HG03558 (cell line): Measurements from ENCODE around the gene SELENOM.
"Not testable (repeated sequence)": the region's sequence is repeated elsewhere in the genome, so short reads cannot be mapped to it uniquely, and the experiment has no call there.

Source experiments
- ATAC-seq: cut with Tn5 transposase; IDR thresholded peaks from one replicate; pipeline ENCODE4 v1.9.1; 2021; ENCODE audit warnings: moderate number of reproducible peaks; ENCODE audit not compliant: unreplicated experiment; ENCODE audit errors: extremely low read depth

The SELENOM gene

GRCh38 chr22:31107894-31108218, 488 bp upstream of the SELENOM start:
- no peak for ATAC-seq

GRCh38 chr22:31106731-31107177, 614 bp downstream of the SELENOM start:
- ATAC-seq = no peak

- ATAC-seq = no peak
Measured at GRCh38 chr22:31106001-31106571, 1.3 kb downstream of the SELENOM start.

GRCh38 chr22:31105282-31105929, 2.0 kb downstream of the SELENOM start:
- no peak for ATAC-seq

GRCh38 chr22:31104869-31105268, 2.5 kb downstream of the SELENOM start:
- ATAC-seq = no peak

- ATAC-seq = no peak
Measured at GRCh38 chr22:31103899-31104694, 3.3 kb downstream of the SELENOM start.

- ATAC-seq = no peak
Measured at GRCh38 chr22:31103111-31103510, 4.3 kb downstream of the SELENOM start.

- ATAC-seq = no peak
Measured at GRCh38 chr22:31102441-31103081, 4.8 kb downstream of the SELENOM start.

GRCh38 chr22:31100762-31101525, 6.4 kb downstream of the SELENOM start:
- ATAC-seq = no peak

- no peak for ATAC-seq
Measured at GRCh38 chr22:31099841-31100761, 7.3 kb downstream of the SELENOM start.

- no peak for ATAC-seq
Measured at GRCh38 chr22:31099386-31099785, 8.0 kb downstream of the SELENOM start.

GRCh38 chr22:31098632-31099110, 8.7 kb downstream of the SELENOM start:
- no peak for ATAC-seq

GRCh38 chr22:31097941-31098631, 9.3 kb downstream of the SELENOM start:
- no peak for ATAC-seq

- not testable (repeated sequence) for ATAC-seq
Measured at GRCh38 chr22:31097539-31097938, 9.8 kb downstream of the SELENOM start.

GRCh38 chr22:31096657-31097279, 10.6 kb downstream of the SELENOM start:
- no peak for ATAC-seq

- no peak for ATAC-seq
Measured at GRCh38 chr22:31095637-31096249, 11.6 kb downstream of the SELENOM start.

- no peak for ATAC-seq
Measured at GRCh38 chr22:31094741-31095140, 12.6 kb downstream of the SELENOM start.
